ENCODE results near the gene ARMC2. TPM values are rescaled to one million over a fixed set of nuclear protein-coding genes. Genes with fewer than 3 reads are reported as not detected.

ARMC2 gene
- total RNA-seq, 1 donor from 2014 or later, result 6.9 TPM

GRCh38 chr6:108820006-108820405 lies 28.2 kb upstream of the ARMC2 start:
- Mint-ChIP-seq H3K4me3 (ENCODE audit: unreplicated experiment) (no peak overlapping the region), H3K27me3 (ENCODE audit: unreplicated experiment) (peaks cover 9% of the 10 kb centered on the region), H3K9me3 (ENCODE audit: unreplicated experiment) (peaks cover 3% of the 10 kb centered on the region), H3K36me3 (ENCODE audit: unreplicated experiment) (peaks cover 26% of the 10 kb centered on the region), H3K27ac (ENCODE audit: unreplicated experiment) (no peak overlapping the region), H3K4me1 (ENCODE audit: low read depth, unreplicated experiment) (no peaks in the 10 kb centered on the region)
- DNase-seq, result no peak
- TF ChIP-seq CTCF (IDR thresholded peaks at IDR 0.05; ENCODE audit: partially characterized antibody, unreplicated experiment), result no peak

- Mint-ChIP-seq H3K27ac (ENCODE audit: unreplicated experiment) (no peak overlapping the region), H3K9me3 (ENCODE audit: unreplicated experiment) (peaks cover 9% of the 10 kb centered on the region), H3K4me1 (ENCODE audit: low read depth, unreplicated experiment) (no peaks in the 10 kb centered on the region), H3K4me3 (ENCODE audit: unreplicated experiment) (no peak overlapping the region), H3K27me3 (ENCODE audit: unreplicated experiment) (peaks cover 5% of the 10 kb centered on the region), H3K36me3 (ENCODE audit: unreplicated experiment) (peaks cover 15% of the 10 kb centered on the region)
- no peak for TF ChIP-seq CTCF (IDR thresholded peaks at IDR 0.05; ENCODE audit: partially characterized antibody, unreplicated experiment)
- DNase-seq, result no peak
These were observed 25.8 kb upstream of the ARMC2 start for GRCh38 chr6:108822401-108822800.

DNA sequence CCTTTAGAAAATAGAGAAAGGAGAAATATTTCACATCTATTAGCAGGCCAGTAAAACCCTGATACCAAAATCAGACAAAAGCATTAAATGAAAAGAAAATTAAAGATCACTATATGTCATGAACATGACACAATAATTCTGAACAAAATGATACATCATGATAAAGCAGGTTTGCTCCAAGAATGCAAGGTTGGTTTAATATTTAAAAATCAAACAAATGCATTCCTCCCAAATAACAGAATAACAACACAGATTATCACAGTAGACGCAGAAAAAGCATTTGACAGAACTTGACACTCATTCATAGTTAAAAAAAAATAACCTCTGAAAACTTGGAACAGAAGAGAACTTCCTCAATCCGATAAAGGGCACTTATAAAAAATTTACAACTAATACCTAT lies 22.9 kb upstream of the ARMC2 start:
- no peak overlapping the region for H3K4me3 Mint-ChIP-seq (ENCODE audit: unreplicated experiment)
- no peaks in the 10 kb centered on the region for H3K4me1 Mint-ChIP-seq (ENCODE audit: low read depth, unreplicated experiment)
- TF ChIP-seq CTCF (IDR thresholded peaks at IDR 0.05; ENCODE audit: partially characterized antibody, unreplicated experiment), result no peak
- H3K27me3 Mint-ChIP-seq (ENCODE audit: unreplicated experiment), result peaks cover 5% of the 10 kb centered on the region
- no peak overlapping the region for H3K27ac Mint-ChIP-seq (ENCODE audit: unreplicated experiment)
- peaks cover 7% of the 10 kb centered on the region for H3K9me3 Mint-ChIP-seq (ENCODE audit: unreplicated experiment)
- peaks cover 7% of the 10 kb centered on the region for H3K36me3 Mint-ChIP-seq (ENCODE audit: unreplicated experiment)
- DNase-seq, result no peak

GRCh38 chr6:108831104-108831503 lies 17.1 kb upstream of the ARMC2 start:
- H3K27ac Mint-ChIP-seq (ENCODE audit: unreplicated experiment), result no peak overlapping the region
- H3K27me3 Mint-ChIP-seq (ENCODE audit: unreplicated experiment), result no peaks in the 10 kb centered on the region
- TF ChIP-seq CTCF (IDR thresholded peaks at IDR 0.05; ENCODE audit: partially characterized antibody, unreplicated experiment), result no peak
- peaks cover 7% of the 10 kb centered on the region for H3K36me3 Mint-ChIP-seq (ENCODE audit: unreplicated experiment)
- H3K9me3 Mint-ChIP-seq (ENCODE audit: unreplicated experiment), result peaks cover 5% of the 10 kb centered on the region
- H3K4me3 Mint-ChIP-seq (ENCODE audit: unreplicated experiment), result no peak overlapping the region
- DNase-seq, result no peak
- no peaks in the 10 kb centered on the region for H3K4me1 Mint-ChIP-seq (ENCODE audit: low read depth, unreplicated experiment)

- H3K4me3 Mint-ChIP-seq (ENCODE audit: unreplicated experiment), result no peak overlapping the region
- no peak overlapping the region for H3K27ac Mint-ChIP-seq (ENCODE audit: unreplicated experiment)
- no peak for DNase-seq
- H3K4me1 Mint-ChIP-seq (ENCODE audit: low read depth, unreplicated experiment), result no peaks in the 10 kb centered on the region
- no peaks in the 10 kb centered on the region for H3K9me3 Mint-ChIP-seq (ENCODE audit: unreplicated experiment)
- TF ChIP-seq CTCF (IDR thresholded peaks at IDR 0.05; ENCODE audit: partially characterized antibody, unreplicated experiment), result no peak
- H3K27me3 Mint-ChIP-seq (ENCODE audit: unreplicated experiment), result no peaks in the 10 kb centered on the region
- H3K36me3 Mint-ChIP-seq (ENCODE audit: unreplicated experiment), result no peaks in the 10 kb centered on the region
These were observed 15.5 kb upstream of the ARMC2 start for GRCh38 chr6:108832738-108833137.

Data from glutamatergic neuron (in vitro differentiated cells).